HG02759 (cell line): ENCODE measurements around the gene LRIG1.

Experiments used
- ATAC-seq: cut with Tn5 transposase; IDR thresholded peaks from one replicate; pipeline ENCODE4 v1.9.1; 2021; ENCODE audit warnings: mild to moderate bottlenecking, moderate library complexity; ENCODE audit not compliant: unreplicated experiment

LRIG1 gene

GRCh38 chr3:66406163-66406562 is 94.7 kb downstream of the LRIG1 start:
- ATAC-seq = no peak

- ATAC-seq = no peak
Measured at GRCh38 chr3:66405701-66406091, 95.1 kb downstream of the LRIG1 start.

GRCh38 chr3:66404903-66405700 is 95.7 kb downstream of the LRIG1 start:
- no peak for ATAC-seq

- no peak for ATAC-seq
Measured at GRCh38 chr3:66404197-66404596, 96.6 kb downstream of the LRIG1 start.

- ATAC-seq = no peak
Measured at GRCh38 chr3:66403323-66403990, 97.4 kb downstream of the LRIG1 start.

GRCh38 chr3:66402596-66403290 is 98.1 kb downstream of the LRIG1 start:
- no peak for ATAC-seq

- no peak for ATAC-seq
Measured at GRCh38 chr3:66401675-66402491, 98.9 kb downstream of the LRIG1 start.

- ATAC-seq = no peak
Measured at GRCh38 chr3:66401157-66401550, 99.7 kb downstream of the LRIG1 start.

- no peak for ATAC-seq
Measured at GRCh38 chr3:66400411-66401156, 100.2 kb downstream of the LRIG1 start.

- ATAC-seq = no peak
Measured at GRCh38 chr3:66399529-66400232, 101.1 kb downstream of the LRIG1 start.

- ATAC-seq = no peak
Measured at GRCh38 chr3:66398228-66399025, 102.4 kb downstream of the LRIG1 start.

GRCh38 chr3:66397745-66398144 is 103.1 kb downstream of the LRIG1 start:
- ATAC-seq = no peak

- no peak for ATAC-seq
Measured at GRCh38 chr3:66396888-66397287, 103.9 kb downstream of the LRIG1 start.

- ATAC-seq = no peak
Measured at GRCh38 chr3:66396161-66396760, 104.6 kb downstream of the LRIG1 start.

- ATAC-seq = no peak
Measured at GRCh38 chr3:66395635-66396034, 105.2 kb downstream of the LRIG1 start.

- no peak for ATAC-seq
Measured at GRCh38 chr3:66394753-66395249, 106.0 kb downstream of the LRIG1 start.

- ATAC-seq = peak; percentile 85
Measured at GRCh38 chr3:66394019-66394752, 106.6 kb downstream of the LRIG1 start.
